Ovary (tissue), 1 donor: ENCODE data around the gene ANXA11.

Source experiments
- EP300 ChIP-seq: sonication (generic); formaldehyde crosslinking; IDR thresholded peaks from one replicate; pipeline ENCODE4 v1.6.1; 2017; ENCODE audit warnings: antibody characterized with exemption
- POLR2A ChIP-seq: fragments of 450-650 bp; IDR thresholded peaks from one replicate; pipeline ENCODE4 v1.6.1; 2017; ENCODE audit warnings: antibody characterized with exemption, mild to moderate bottlenecking, moderate library complexity

GRCh38 chr10:80136134-80136571 is 69.2 kb downstream of the ANXA11 start:
- no peak for TF ChIP-seq EP300
- no peak for TF ChIP-seq POLR2A
